NCI-H1105 (cell line): ENCODE results near the gene SERPINI1.
A peak's percentile ranks its signal among the peaks of the same experiment; 100 is the strongest.

Experiments used
- DNase-seq: peaks from one replicate; lab custom pipeline; 2025; lab: John Stamatoyannopoulos, UW

SERPINI1 gene

DNA sequence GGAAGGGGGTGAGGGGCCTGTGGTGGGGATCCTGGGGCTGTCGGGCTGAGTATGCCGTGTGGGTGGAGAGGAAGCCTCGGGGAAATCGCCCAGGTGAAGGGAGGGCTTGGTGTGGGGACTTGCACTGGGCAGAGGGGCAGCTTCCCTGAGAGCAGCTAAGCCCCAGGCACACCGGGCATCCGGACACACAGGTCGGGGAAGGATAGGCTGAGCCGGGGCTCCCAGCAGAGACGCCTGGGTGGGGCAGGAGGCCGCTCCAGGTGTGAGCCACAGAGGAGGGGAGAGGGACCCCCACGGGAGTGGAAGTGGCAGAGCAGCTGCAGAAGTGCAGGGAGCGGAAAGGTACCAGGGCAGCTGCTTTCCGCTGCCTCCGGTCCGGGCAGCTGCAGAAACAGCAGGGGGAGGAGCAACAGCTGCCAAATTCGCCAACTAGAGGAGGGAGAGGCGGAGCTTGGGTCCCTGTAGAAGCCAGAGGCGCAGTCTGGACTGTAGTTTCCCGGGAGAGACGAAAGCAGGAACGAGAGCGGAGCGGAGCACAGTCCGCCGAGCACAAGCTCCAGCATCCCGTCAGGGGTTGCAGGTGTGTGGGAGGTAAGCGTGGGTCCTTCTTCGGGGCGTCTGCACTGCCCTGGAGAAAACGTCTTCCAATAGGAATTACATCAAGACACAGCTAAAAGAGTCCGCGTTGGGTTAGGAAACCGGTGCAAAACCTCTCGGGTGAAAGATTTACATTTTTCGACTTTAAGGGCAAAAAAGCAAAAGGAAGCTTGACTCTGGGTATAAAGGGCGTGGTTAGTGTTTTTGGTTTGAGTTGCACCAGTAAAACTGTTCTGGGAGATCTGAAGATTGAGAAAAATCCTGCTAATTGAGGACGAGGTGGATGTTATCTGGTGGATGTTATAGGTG lies at the start of gene SERPINI1:
Gene SERPINI1, plus strand, starts transcription at position 489 of the 906 bp plus-strand sequence. CDS start 53,408 bp downstream, outside the sequence.
- peak; percentile 97 for DNase-seq

DNA sequence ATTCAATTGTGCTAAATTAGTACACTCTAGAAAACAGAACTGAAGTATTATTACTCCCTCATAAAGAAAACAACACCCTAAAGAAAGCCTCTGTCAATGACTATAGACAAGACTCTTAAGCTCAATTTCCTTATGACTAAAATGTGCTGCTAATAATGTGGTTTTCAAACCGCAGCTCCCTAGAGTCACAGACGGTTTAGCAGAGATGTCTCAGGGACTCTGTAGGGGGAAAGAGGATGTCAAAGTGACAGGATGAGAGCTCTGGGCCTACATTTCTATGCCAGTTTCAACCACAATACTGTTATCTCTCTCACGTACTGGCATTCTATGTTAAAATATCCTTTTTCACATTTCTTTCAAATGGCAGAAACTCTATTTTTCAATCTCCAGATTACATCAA lies 44.2 kb upstream of the SERPINI1 start:
- no peak for DNase-seq

DNA sequence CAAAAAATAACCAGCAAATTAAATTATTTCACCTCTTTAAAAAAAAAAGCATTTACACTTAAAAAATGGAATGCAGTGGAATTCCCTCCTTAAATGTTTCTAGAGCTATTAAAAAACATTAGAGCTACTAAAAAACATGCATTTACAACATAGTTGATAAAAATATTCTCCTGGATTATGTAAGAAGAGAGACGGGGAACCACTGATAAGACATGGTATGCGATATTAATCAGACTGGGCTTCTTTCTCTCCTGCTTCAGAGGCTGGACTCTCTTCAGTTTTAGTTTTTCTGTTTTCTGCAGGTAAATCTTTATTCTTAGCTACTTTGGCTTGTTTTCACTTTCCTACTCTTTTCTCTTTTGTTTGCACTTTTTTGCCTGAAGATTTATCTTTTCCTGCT lies 41.4 kb upstream of the SERPINI1 start:
- no peak for DNase-seq

DNA sequence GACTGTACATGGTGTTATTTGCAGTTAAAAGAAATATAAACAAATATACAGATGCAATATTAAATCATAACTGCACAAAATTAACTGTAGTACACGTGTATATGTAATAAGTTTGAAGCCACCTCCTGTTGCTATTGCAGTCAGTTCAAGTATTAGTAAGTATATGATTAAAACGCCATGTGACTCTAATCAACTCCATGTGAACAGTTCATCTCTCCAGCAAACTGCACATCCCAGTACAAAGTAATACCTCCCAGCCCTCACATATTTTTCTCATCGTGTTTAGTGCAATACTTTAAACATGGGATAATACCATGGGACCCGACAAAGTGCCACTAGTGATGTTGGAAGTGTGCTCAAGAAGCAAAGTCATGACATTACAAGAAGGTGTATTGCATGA lies 35.5 kb upstream of the SERPINI1 start:
- DNase-seq: no peak

GRCh38 chr3:167700926-167701325 lies 34.6 kb upstream of the SERPINI1 start:
- DNase-seq: no peak

GRCh38 chr3:167705840-167706239 lies 29.7 kb upstream of the SERPINI1 start:
- DNase-seq: no peak

DNA sequence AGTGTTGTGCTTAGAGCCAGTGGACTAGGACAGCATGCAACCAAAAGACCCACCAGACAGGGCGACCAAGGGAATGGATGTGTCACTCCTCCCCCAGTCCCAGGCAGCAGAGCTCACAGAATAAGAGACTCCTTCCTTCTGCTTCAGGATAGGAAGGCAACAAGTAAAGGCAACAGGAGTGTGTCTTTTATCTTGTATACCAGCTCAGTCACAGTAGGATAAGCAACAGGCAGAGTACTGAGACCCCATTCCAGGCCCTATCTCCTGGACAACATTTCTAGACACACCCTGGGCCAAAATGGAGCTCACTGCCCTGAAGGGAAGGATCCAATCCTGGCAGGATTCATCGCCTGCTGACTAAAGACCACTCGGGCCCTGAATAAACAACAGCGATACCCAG lies 25.8 kb upstream of the SERPINI1 start:
- DNase-seq: no peak

DNA sequence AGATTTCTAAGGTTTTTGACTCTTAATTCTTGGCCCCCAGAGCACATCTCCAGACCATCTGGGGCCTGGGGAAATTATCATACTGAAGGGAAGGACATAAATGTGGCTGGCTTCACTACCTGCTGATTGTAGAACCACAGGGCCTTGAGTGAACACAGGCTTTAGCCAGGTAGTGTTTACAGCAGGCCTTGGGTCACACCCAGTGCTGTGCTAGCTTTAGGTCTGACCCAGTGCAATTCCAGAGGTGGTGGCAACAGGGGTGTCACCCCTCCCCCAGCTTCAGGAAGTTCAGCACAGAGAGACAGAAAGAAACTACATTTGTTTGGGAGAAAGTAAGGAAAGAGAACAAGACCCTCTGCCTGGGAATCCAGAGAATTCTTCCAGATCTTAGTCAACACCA lies 25.0 kb upstream of the SERPINI1 start:
- no peak for DNase-seq

GRCh38 chr3:167711439-167711838 lies 24.1 kb upstream of the SERPINI1 start:
- no peak for DNase-seq

DNA sequence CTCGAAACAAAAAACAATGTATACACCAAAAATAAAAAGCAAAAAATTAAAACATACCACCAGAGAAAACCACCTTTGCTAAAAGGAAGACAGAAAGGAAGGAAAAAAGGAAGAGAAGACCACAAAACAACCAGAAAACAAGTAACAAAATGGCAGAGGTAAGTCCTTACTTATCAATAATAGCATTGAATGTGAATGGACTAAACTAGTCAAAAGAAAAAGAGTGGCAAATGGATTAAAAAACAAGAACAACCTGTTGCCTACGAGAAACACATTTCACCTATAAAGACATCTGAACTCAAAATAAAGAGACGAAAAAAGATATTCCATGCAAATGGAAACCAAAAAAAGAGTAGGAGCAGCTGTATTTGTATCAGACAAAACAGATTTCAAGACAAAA lies 23.1 kb upstream of the SERPINI1 start:
- DNase-seq: no peak

GRCh38 chr3:167714871-167715270 lies 20.6 kb upstream of the SERPINI1 start:
- DNase-seq: no peak

GRCh38 chr3:167716920-167717319 lies 18.6 kb upstream of the SERPINI1 start:
- no peak for DNase-seq

GRCh38 chr3:167718582-167718981 lies 16.9 kb upstream of the SERPINI1 start:
- DNase-seq: no peak

DNA sequence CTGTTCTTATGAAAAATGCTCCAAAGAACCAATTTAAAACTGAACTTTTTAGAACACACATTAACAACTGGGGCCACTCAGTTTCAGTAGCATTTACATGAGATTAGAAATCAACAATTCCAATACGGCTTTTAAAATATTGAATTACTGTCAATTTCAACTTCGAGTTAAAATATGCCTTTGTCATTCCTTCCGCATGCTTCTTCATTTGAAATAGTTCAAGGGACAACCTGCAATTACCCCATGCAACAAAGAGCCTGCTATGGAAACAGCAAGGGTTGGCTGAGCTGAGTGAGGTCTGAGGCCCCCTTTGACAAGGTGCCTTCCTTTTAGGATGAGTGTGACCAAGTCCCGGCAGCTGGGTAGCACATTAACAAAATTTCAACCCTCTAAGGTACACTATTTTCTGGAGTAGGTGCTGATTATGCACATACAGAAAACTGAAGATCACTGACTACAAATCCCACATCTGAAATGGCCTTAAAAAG lies 12.5 kb upstream of the SERPINI1 start:
- DNase-seq: no peak

- DNase-seq: no peak
Observed at GRCh38 chr3:167723872-167724271, 11.6 kb upstream of the SERPINI1 start.

GRCh38 chr3:167728176-167728575 lies 7.3 kb upstream of the SERPINI1 start:
- no peak for DNase-seq

DNA sequence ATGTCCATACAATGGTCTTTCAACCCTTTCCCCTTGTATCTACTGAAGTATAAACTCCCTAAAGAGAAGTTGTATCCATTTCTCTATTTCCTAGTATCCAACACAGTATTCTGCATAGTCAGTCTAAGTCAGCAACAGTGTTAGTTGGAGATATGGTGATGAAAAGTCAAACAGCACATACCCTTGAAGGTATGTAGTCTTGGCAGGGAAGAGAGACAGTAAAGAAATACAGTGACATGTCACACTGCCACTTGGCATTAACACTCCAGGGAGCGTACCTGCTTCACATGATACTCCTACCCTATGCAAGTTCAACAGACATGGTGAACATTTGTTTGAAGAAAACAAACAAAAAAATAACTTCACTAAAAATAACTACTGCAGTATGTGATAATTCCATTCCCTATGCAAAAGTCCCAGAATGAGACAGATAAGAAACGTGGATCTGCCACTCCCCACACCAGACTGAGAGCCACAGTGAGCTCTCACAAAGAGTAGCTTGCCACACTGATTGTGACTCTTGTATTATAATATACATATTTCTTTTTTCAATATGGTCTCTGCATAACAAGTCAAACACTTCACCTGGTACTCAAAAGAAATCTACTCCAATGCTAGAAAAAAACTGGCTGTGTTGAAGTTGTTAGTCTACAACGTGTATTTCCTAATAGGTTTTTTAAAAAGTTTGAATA lies 6.7 kb upstream of the SERPINI1 start:
- DNase-seq: no peak

DNA sequence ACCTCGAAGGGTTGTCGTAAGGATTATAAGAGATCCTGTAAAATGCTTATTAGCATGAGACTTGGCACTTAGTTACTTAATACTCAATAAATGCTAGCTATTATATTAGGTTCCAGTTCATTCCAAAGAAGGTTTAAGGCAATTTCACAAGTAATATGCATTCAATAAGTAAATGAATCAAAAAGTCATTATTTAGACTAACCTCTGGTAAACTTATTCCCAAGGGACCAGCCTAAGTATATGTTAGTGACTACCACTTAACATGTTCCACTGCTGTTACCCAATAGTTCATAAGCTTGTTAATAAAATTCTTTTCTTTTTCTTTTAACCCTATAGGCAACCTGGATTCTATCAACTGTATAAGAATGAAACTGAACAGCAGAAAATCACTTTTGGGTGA lies 5.9 kb upstream of the SERPINI1 start:
- DNase-seq: no peak

DNA sequence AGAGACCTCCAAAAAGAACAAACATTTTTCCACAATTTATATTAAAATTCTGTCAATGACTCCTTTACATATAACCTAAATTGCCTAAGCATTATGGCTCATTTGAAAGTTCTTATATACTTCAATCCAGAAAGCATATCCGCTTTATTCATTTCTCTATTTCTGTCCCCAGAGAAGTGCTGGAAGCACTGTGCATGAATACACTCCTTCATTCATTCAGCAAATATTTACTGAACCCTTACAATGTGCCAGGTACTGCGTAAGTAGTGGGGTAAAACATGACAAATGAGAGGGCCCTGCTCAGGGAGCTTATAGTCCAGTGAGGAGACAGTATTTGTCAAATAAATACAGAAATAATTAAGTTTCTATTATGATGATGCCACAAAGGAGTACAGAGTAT lies 4.1 kb upstream of the SERPINI1 start:
- no peak for DNase-seq

DNA sequence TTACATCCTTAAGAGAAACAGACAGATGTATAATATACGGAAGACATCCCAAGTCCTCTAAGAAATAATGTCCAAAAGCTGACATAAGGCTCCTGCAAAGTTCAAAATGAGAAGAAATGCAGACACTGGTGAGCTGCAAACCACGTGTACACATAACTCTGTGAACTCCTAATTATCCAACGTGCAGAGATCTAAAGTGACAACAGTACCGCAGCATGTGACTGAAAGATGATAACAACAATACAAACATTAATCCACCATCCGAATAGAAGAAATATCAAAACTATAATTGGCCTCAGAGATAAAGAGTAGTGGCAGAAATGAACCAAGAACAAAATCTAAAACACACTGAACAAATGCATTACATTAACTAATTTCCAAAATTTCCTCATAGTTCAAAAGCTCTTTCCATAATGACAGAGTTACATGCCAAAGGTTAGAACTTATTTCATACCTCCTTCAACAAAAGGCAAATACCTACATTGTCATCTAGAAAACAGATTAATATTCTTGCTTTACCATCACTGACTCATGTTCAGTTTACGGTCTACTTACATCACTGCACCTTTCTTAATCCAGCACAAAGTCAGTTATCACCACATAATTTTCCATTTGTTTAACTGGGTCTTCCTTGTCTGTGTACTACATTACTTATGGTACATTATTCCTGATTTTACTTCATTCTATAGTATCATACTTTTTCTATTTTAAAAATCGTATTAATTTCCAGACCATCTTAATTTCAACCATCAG lies 3.0 kb upstream of the SERPINI1 start:
- DNase-seq: no peak

DNA sequence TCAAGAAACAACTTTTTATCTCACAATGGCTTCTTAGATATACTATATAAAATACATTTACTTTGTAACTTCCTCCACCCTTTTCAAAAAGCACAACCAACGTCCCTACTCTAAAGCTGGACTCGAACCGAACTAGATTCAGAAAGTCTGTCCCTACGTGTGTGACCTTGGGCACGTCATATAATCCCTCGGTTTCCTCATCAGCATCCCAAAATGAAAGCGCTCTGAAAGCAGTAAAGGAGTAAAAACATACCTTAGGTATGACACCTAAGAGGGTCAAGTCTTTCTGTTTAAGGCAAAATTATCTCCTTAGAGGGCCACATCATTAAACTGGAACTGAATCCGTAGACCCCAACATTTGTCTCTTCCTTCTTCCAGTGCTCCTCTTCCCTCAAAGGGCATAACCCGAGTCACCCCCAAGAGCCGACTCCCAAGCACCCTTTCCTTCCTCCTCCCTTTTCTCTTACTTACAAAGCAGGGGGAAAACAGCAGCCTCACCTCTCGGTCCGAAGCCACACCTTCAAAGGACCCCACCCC lies 1.5 kb upstream of the SERPINI1 start:
- DNase-seq: no peak
